HT1080 (cell line): ENCODE results near the gene SPON2. TPM values are rescaled to one million over a fixed set of nuclear protein-coding genes. Genes with fewer than 3 reads are reported as not detected.
A peak's percentile ranks its signal among the peaks of the same experiment; 100 is the strongest.
"Not testable (repeated sequence)": the region's sequence is repeated elsewhere in the genome, so short reads cannot be mapped to it uniquely, and the experiment has no call there.

Source experiments
- DNase-seq: peaks from one replicate; pipeline ENCODE4 v3.0.0-alpha.2; 2015; ENCODE audit warnings: low read depth
- small RNA-seq: library from RNA; depleted of rRNA; stranded (forward); fragments of <200 nt; gene quantifications from one replicate; pipeline ENCODE3, GENCODE V24; 2014
- total RNA-seq: library from RNA; depleted of rRNA; stranded (reverse); fragments of >200 nt; shearing (Covaris generic); gene quantifications from 2 replicates; pipeline ENCODE4 v1.2.3, GENCODE V29; 2014; rRNA removed

The SPON2 gene
- total RNA-seq, 1 experiment from 2014 or later: not detected

DNA sequence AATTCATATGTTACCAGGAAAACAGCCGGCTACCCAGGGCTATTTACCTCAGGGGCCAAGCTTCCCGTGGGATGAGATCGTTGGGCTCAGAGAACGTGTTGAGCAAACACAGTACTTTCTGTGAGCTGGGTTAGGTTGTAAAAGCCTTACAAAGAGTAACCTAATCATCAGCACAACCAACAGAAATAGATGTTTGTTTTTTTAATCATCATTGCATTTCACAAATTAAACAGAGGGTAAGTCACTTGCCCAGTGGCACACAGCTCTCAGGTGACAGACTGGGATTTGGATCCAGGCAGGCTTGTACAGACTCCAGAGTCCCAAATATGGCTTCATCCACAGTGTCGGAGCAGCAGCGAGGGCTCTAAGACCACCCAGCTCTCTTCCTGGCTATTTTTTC lies 20.1 kb downstream of the SPON2 start:
- DNase-seq: no peak

DNA sequence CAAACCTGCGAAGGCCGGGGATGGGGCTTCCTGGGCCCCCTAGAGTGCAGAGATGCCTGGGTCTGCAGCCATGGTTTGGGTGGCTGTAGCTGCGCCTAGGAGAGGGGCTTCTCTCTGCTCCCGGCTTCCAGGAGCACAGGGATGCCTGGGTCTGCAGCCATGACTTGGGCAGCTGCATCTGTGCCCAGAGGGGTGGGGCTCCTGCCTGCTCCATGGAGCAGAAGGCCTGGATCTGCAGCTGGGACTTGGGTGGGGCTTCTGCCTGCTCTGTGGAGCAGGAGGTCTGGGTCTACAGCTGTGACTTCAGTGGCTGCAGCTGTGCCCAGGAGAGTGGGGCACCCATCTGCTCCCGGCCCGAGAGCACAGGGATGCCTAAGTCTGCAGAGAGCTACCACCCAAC lies 20.8 kb downstream of the SPON2 start:
- no peak for DNase-seq

DNA sequence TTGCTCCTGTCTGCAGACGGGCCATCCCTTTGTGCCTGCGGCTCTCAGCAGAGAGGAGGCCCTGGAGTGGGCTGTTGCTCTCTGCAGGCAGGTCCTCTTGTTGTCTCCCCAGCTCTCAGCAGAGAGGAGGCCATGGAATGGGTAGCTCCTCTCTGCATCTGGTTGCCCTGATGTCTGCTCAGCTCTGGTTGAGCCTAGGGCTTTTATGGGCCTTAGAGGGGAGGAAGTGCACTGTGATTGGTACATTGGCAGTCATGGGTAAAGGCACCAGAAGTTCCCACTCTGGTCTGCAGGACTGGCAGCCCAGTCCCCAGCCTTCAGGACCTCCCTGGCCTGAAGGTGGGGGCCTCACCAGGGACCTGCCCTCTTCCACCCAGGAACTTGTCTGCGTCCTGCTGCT lies 21.5 kb downstream of the SPON2 start:
- DNase-seq: no peak

DNA sequence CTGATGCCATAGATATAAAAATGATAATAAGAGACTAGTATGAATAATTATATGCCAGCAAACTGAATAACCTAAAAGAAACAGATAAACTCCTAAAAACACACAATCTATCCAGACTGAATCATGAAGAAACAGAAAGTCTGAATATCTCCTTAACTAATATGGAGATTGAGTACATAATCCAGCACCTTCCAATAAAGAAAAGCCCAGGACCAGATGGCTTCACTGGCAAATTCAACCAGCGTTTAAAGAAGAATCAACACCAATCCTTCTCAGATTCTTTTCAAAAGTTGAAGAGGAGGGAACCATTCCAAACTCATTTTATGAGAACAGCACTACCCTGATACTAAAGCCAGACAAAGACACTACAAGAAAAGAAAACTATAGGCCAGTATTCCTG lies 32.5 kb downstream of the SPON2 start:
- no peak for DNase-seq

- DNase-seq: no peak
These were observed 34.5 kb downstream of the SPON2 start for GRCh38 chr4:1137850-1138249.

DNA sequence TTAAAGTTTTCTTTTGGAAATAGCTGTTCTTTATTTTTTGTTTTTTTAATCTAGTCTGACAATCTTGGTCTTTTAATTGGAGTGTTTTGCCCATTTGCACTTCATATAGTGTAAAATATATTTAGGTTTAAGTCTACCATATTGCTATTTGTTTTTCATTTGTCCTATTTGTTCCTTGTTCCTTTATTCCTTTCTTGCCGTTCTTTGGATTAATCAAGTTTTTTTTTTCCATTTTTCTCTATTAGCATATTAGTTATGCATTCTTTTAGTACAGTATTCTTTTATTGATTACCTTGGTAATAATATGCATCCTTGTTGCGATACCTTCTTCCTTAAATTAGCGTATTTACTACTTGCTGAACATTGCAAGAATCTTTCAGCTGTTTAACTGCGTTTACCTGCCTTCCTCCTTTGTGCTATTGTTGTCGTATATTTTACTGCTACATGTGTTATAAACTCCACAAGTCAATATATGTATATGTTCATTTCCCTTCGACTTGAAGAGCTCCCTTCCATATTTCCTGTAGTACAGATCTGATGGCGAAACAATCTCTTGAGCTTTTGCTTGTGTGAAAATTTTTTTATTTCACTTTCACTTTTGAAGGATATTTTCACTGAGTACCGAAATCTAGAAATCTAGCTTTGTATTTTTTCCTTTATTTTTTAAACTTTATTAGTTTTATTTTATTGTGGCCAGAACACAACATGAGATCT lies 35.2 kb downstream of the SPON2 start:
- no peak for DNase-seq

GRCh38 chr4:1136048-1136447 lies 36.3 kb downstream of the SPON2 start:
- no peak for DNase-seq

DNA sequence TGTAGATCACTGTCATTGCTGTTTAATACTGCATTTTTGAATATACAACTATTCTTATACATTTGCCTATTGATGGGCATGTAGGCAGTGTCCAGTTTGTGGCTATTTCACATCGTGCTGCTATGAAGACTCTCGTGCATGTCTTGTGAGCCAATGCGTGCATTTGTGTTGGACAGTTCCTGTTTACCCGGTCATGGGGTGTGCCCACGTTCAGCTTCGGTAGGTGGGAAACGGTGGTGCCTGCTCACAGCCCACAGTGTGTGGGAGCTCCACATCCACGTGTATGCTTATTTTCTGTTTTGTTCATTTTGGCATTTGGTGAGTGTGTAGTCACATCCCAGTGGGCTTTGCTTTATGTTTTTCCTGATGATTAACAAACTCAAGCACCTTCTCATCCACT lies 39.4 kb downstream of the SPON2 start:
- no peak for DNase-seq

- DNase-seq: peak; percentile 66
These were observed 41.8 kb downstream of the SPON2 start for GRCh38 chr4:1130316-1131186.

DNA sequence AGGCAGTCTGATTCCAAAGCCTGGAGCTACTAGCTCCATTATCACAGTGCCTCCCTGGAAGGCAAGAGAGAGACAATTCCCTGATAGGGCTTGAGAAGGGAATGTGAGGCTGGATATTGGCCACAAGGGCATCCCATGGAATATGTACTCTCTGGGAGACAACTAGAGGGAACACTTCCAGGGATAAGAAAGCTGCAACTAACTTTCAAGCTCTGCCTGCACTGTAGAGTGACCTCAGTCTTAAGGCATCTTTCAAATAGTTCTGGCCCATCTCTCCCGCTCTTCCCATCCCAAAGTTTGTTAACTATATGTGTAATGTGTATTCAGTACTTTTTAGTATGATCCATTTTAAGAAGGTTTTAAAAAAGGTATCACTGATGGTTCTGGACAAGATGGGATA lies 45.9 kb downstream of the SPON2 start:
- DNase-seq: no peak

DNA sequence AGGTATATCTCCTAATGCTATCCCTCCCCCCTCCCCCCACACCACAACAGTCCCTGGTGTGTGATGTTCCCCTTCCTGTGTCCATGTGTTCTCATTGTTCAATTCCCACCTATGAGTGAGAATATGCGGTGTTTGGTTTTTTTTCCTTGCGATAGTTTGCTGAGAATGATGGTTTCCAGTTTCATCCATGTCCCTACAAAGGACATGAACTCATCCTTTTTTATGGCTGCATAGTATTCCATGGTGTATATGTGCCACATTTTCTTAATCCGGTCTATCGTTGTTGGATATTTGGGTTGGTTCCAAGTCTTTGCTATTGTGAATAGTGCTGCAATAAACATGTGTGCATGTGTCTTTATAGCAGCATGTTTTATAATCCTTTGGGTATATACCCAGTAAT lies 46.9 kb downstream of the SPON2 start:
- DNase-seq: not testable (repeated sequence)

- no peak for DNase-seq
These were observed 47.6 kb downstream of the SPON2 start for GRCh38 chr4:1124818-1125217.

- DNase-seq: no peak
These were observed 49.9 kb downstream of the SPON2 start for GRCh38 chr4:1122505-1122904.

Small RNA genes lying within 50 kb of the gene (small RNA-seq; reads per million reads assigned to genes)
- not detected for gene RF00554

Other genes starting within 250 kb of the SPON2 start
- gene GAK, start 240.3 kb downstream of the SPON2 start, total RNA-seq: 101 and 121 TPM in 2 replicates
- 23.1 and 25.7 TPM in 2 replicates for gene TMEM175, start 240.1 kb downstream of the SPON2 start, total RNA-seq
- 7.1 and 11.5 TPM in 2 replicates for gene DGKQ, start 199.0 kb downstream of the SPON2 start, total RNA-seq
- 8.2 and 10.1 TPM in 2 replicates for gene IDUA, start 185.5 kb downstream of the SPON2 start, total RNA-seq
- gene SLC26A1, start 179.2 kb downstream of the SPON2 start, total RNA-seq: 0.13 and 0.27 TPM in 2 replicates
- gene FGFRL1, start 161.0 kb downstream of the SPON2 start, total RNA-seq: 49.4 and 62.9 TPM in 2 replicates
- not detected in 2 replicates for gene RNF212, start 59.0 kb downstream of the SPON2 start, total RNA-seq
- 205 and 256 TPM in 2 replicates for gene CTBP1, start 76.5 kb upstream of the SPON2 start, total RNA-seq
- gene MAEA, start 117.3 kb upstream of the SPON2 start, total RNA-seq: 97.3 and 124 TPM in 2 replicates
- gene UVSSA, start 174.6 kb upstream of the SPON2 start, total RNA-seq: 4.6 and 7.1 TPM in 2 replicates
- not detected in 2 replicates for gene NKX1-1, start 233.9 kb upstream of the SPON2 start, total RNA-seq